ENCODE data around the gene FGF14. TPM values are rescaled to one million over a fixed set of nuclear protein-coding genes. Genes with fewer than 3 reads are reported as not detected.

Gene FGF14
- total and polyA plus RNA-seq, 2 donors (not counting 3 experiments of a cell fraction or from before 2014, with no cell fraction given), result not detected

GRCh38 chr13:101942535-101943157 is 459.2 kb downstream of the FGF14 start:
- BruUV-seq (replicated peaks), result no TSS peak
- POLR2A ChIA-PET, result no interaction called here
- FAIRE-seq, result no peak
- Histone ChIP-seq H3K79me2 (ENCODE audit: control insufficient read depth, insufficient read depth, low read length) (no peaks in the 10 kb centered on the region), H3K4me1 (ENCODE audit: control insufficient read depth, extremely low read depth, insufficient read depth, low read length) (no peaks in the 10 kb centered on the region), H3K27me3 (ENCODE audit: control insufficient read depth in 2 of 2, insufficient read depth in 2 of 2, low read length in 2 of 2) (no peaks in the 10 kb centered on the region), H3K36me3 (ENCODE audit: control insufficient read depth in 2 of 2, extremely low read depth in 1 of 2, insufficient read depth in 2 of 2, low read length in 2 of 2) (no peaks in the 10 kb centered on the region), H3K4me3 (replicated peaks in 1 of 3; ENCODE audit: insufficient read depth in 1 of 3, low read depth in 1 of 3, low read length in 3 of 3) (no peak overlapping the region), H4K20me1 (replicated peaks; ENCODE audit: control insufficient read depth, extremely low read depth, insufficient read depth, low read length) (no peaks in the 10 kb centered on the region), H3K9ac (replicated peaks; ENCODE audit: extremely low read depth, insufficient read depth, low read length) (no peak overlapping the region), H3K9me1 (replicated peaks; ENCODE audit: control insufficient read depth, extremely low read depth, insufficient read depth, low read length) (no peaks in the 10 kb centered on the region), H2AFZ (ENCODE audit: low read depth, low read length) (no peak overlapping the region), H3K9me3 (replicated peaks; ENCODE audit: control insufficient read depth, insufficient read depth, low read length) (no peaks in the 10 kb centered on the region), H3K27ac (ENCODE audit: insufficient read depth, low read depth, low read length) (no peak overlapping the region), H3K4me2 (ENCODE audit: insufficient read depth, low read length) (no peak overlapping the region)
- intact Hi-C loops (cut with micrococcal nuclease) (loop anchor here (1.0 kb wide), 2 partner anchors 515 to 614 kb away; no protein-coding TSS in a partner anchor), dilution Hi-C loops (cut with MboI; ENCODE audit: extremely low pct_ligation_motif_present, low sequenced_read_pairs) (no loop called here)
- TF ChIP-seq EZH2 (IDR thresholded peaks at IDR 0.05; ENCODE audit: borderline replicate concordance, low read depth, low read length, severe bottlenecking) (no peak), MYC (IDR thresholded peaks at IDR 0.05; ENCODE audit: low read depth, low read length) (no peak), POLR2AphosphoS5 (IDR thresholded peaks at IDR 0.05; ENCODE audit: insufficient read depth, low read depth, low read length) (no peak)
- CTCF ChIA-PET, result interaction anchor here (0.7 to 2.1 kb wide), 10 partner anchors 8 to 904 kb away, joined by 3 to 41 read pairs (median 3); partner anchors contain the start of gene ERCC5
- no peak for DNase-seq (ENCODE audit: low read depth, low spot score)

GRCh38 chr13:101942038-101942437 is 459.8 kb downstream of the FGF14 start:
- no peak overlapping the region for H3K4me3 ChIP-seq (replicated peaks in 1 of 3; ENCODE audit: insufficient read depth in 1 of 3, low read depth in 1 of 3, low read length in 3 of 3)
- intact Hi-C loops (cut with micrococcal nuclease), result loop anchor here (1.0 kb wide), 2 partner anchors 515 to 614 kb away; no protein-coding TSS in a partner anchor

More at GRCh38 chr13:101942038-101942437, 459.8 kb downstream of the FGF14 start:
- Histone ChIP-seq H3K9me3 (replicated peaks; ENCODE audit: control insufficient read depth, insufficient read depth, low read length) (no peaks in the 10 kb centered on the region), H3K9ac (replicated peaks; ENCODE audit: extremely low read depth, insufficient read depth, low read length) (no peak overlapping the region), H3K4me2 (ENCODE audit: insufficient read depth, low read length) (no peak overlapping the region), H2AFZ (ENCODE audit: low read depth, low read length) (no peak overlapping the region), H4K20me1 (replicated peaks; ENCODE audit: control insufficient read depth, extremely low read depth, insufficient read depth, low read length) (no peaks in the 10 kb centered on the region), H3K4me1 (ENCODE audit: control insufficient read depth, extremely low read depth, insufficient read depth, low read length) (no peaks in the 10 kb centered on the region), H3K27me3 (ENCODE audit: control insufficient read depth in 2 of 2, insufficient read depth in 2 of 2, low read length in 2 of 2) (no peaks in the 10 kb centered on the region), H3K36me3 (ENCODE audit: control insufficient read depth in 2 of 2, extremely low read depth in 1 of 2, insufficient read depth in 2 of 2, low read length in 2 of 2) (no peaks in the 10 kb centered on the region), H3K79me2 (ENCODE audit: control insufficient read depth, insufficient read depth, low read length) (no peaks in the 10 kb centered on the region), H3K27ac (ENCODE audit: insufficient read depth, low read depth, low read length) (no peak overlapping the region), H3K9me1 (replicated peaks; ENCODE audit: control insufficient read depth, extremely low read depth, insufficient read depth, low read length) (no peaks in the 10 kb centered on the region)
- ChIA-PET POLR2A (no interaction called here), CTCF (interaction anchor here (0.7 to 2.1 kb wide), 10 partner anchors 9 to 904 kb away, joined by 3 to 41 read pairs (median 3); partner anchors contain the start of gene ERCC5)
- dilution Hi-C loops (cut with MboI; ENCODE audit: extremely low pct_ligation_motif_present, low sequenced_read_pairs), result no loop called here
- DNase-seq (ENCODE audit: low read depth, low spot score) (peak; percentile 28), FAIRE-seq (peak; percentile 21)
- no TSS peak for BruUV-seq (replicated peaks)
- no peak for TF ChIP-seq JUN (IDR thresholded peaks at IDR 0.05; ENCODE audit: borderline replicate concordance, insufficient read depth, insufficient read length, low read depth)
- TF ChIP-seq CTCF (IDR thresholded peaks at IDR 0.05; ENCODE audit: extremely low read depth in 1 of 2, insufficient read depth in 1 of 2, low read depth in 1 of 2, low read length in 2 of 2), result peak; percentile 37 to 38
- TF ChIP-seq MAX (IDR thresholded peaks at IDR 0.05; ENCODE audit: insufficient read depth, insufficient read length), result no peak
